ENCODE data around the gene YRDC. TPM values are rescaled to one million over a fixed set of nuclear protein-coding genes. Genes with fewer than 3 reads are reported as not detected.

Gene YRDC
- total and polyA plus RNA-seq, 3 donors from 2014 or later, result 39.7 to 46.7 (median 42.8) TPM

GRCh38 chr1:37845049-37845646 is 37.1 kb upstream of the YRDC start:
- H3K36me3 ChIP-seq (ENCODE audit: low read depth, missing control alignments), result no peaks in the 10 kb centered on the region
- no peaks in the 10 kb centered on the region for H3K9me3 ChIP-seq
- H3K4me3 ChIP-seq, result no peak overlapping the region
- intact Hi-C loops (cut with DNase I; ENCODE audit: low total_unique reads), result no loop called here
- TF ChIP-seq CTCF (IDR thresholded peaks at IDR 0.05), result no peak
- TF ChIP-seq POLR2A (IDR thresholded peaks at IDR 0.05), result no peak
- peaks cover 5% of the 10 kb centered on the region for H3K4me1 ChIP-seq
- WGBS, 2 donors, result 91% methylated on average over 5 of the region's 5 CpGs
- DNase-seq, result no peak
- H3K27me3 ChIP-seq, result no peaks in the 10 kb centered on the region
- no peak overlapping the region for H3K27ac ChIP-seq

- intact Hi-C loops (cut with DNase I; ENCODE audit: low total_unique reads), result no loop called here
Measured at GRCh38 chr1:37844536-37844935, 36.5 kb upstream of the YRDC start.

GRCh38 chr1:37841652-37842051 is 33.6 kb upstream of the YRDC start:
- no peak for DNase-seq
- Histone ChIP-seq H3K36me3 (ENCODE audit: low read depth, missing control alignments) (no peaks in the 10 kb centered on the region), H3K9me3 (no peaks in the 10 kb centered on the region), H3K27me3 (no peaks in the 10 kb centered on the region), H3K4me1 (peaks cover 5% of the 10 kb centered on the region), H3K27ac (no peak overlapping the region), H3K4me3 (no peak overlapping the region)
- intact Hi-C loops (cut with DNase I; ENCODE audit: low total_unique reads), result no loop called here
- 96 to 97% methylated on average over 3 of the region's 3 CpGs for WGBS, 2 donors
- TF ChIP-seq POLR2A (IDR thresholded peaks at IDR 0.05) (no peak), CTCF (IDR thresholded peaks at IDR 0.05) (no peak)

More at GRCh38 chr1:37844536-37844935, 36.5 kb upstream of the YRDC start:
- Histone ChIP-seq H3K9me3 (no peaks in the 10 kb centered on the region), H3K4me3 (no peak overlapping the region), H3K36me3 (ENCODE audit: low read depth, missing control alignments) (no peaks in the 10 kb centered on the region), H3K27me3 (no peaks in the 10 kb centered on the region), H3K27ac (no peak overlapping the region), H3K4me1 (peaks cover 5% of the 10 kb centered on the region)
- TF ChIP-seq POLR2A (IDR thresholded peaks at IDR 0.05), result no peak
- TF ChIP-seq CTCF (IDR thresholded peaks at IDR 0.05), result no peak
- no peak for DNase-seq

- DNase-seq, result no peak
- H3K4me1 ChIP-seq, result peaks cover 5% of the 10 kb centered on the region
- no peak for TF ChIP-seq CTCF (IDR thresholded peaks at IDR 0.05)
- no peak for TF ChIP-seq POLR2A (IDR thresholded peaks at IDR 0.05)
Measured at GRCh38 chr1:37840711-37841110, 32.7 kb upstream of the YRDC start.

GRCh38 chr1:37839676-37840075 is 31.7 kb upstream of the YRDC start:
- Histone ChIP-seq H3K9me3 (no peaks in the 10 kb centered on the region), H3K4me1 (peaks cover 5% of the 10 kb centered on the region), H3K27ac (no peak overlapping the region), H3K27me3 (no peaks in the 10 kb centered on the region), H3K36me3 (ENCODE audit: low read depth, missing control alignments) (no peaks in the 10 kb centered on the region), H3K4me3 (no peak overlapping the region)
- peak; percentile 33 for DNase-seq
- WGBS, 2 donors, result 73 to 84% methylated on average over 10 of the region's 10 CpGs
- TF ChIP-seq POLR2A (IDR thresholded peaks at IDR 0.05) (no peak), CTCF (IDR thresholded peaks at IDR 0.05) (no peak)
- intact Hi-C loops (cut with DNase I; ENCODE audit: low total_unique reads), result no loop called here

More at GRCh38 chr1:37840711-37841110, 32.7 kb upstream of the YRDC start:
- no peaks in the 10 kb centered on the region for H3K36me3 ChIP-seq (ENCODE audit: low read depth, missing control alignments)
- no peaks in the 10 kb centered on the region for H3K27me3 ChIP-seq
- H3K27ac ChIP-seq, result no peak overlapping the region
- H3K9me3 ChIP-seq, result no peaks in the 10 kb centered on the region
- WGBS, 2 donors, result 52 to 75% methylated on average over 1 of the region's 1 CpG
- intact Hi-C loops (cut with DNase I; ENCODE audit: low total_unique reads), result no loop called here
- no peak overlapping the region for H3K4me3 ChIP-seq

Measured in testis (tissue), 3 donors.